Measurements from ENCODE around the gene EPOP. TPM values are rescaled to one million over a fixed set of nuclear protein-coding genes. Genes with fewer than 3 reads are reported as not detected.
"Not testable (repeated sequence)": the region's sequence is repeated elsewhere in the genome, so short reads cannot be mapped to it uniquely, and the experiment has no call there.

EPOP gene
- total RNA-seq, 1 experiment from 2014 or later: 20.4 TPM

DNA sequence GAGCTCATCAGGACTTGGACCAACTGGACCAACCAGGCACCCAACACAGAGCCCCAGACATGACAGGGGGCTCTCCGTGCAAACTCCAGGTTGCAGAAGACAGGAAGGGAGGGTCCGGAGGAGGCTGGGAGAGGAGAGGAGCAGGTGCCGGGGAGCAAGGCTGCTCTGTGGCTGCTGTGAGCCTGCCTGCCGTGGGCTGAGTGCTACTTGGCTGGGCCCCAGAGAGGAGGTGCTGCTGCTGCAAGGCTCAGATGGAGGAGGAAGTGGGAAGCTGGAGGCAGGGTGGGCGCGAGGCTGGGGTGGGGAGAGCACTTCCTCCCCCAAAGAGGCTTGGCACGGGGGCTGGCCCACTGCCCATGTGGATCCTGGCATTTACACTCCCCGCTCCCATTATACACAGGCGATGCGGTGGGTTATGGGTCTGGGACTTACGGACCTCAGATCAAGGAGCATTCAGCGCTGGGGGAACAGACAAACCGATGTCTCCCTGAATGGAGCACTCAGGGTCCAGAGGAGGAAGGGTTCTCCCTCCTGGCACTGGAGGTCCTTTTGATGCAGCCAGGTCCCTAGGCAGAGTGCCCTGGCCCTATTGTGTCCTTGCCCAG, 15.9 kb downstream of the EPOP start:
- in situ Hi-C loops (cut with HindIII; ENCODE audit: low pct_unique_long_range_greater_than_20kb, low sequenced_read_pairs): no loop called here
- DNase-seq (ENCODE audit: low read depth): no peak

GRCh38 chr17:38657824-38658740, 16.7 kb downstream of the EPOP start:
- in situ Hi-C loops (cut with HindIII; ENCODE audit: low pct_unique_long_range_greater_than_20kb, low sequenced_read_pairs): no loop called here
- no peak for DNase-seq (ENCODE audit: low read depth)

DNA sequence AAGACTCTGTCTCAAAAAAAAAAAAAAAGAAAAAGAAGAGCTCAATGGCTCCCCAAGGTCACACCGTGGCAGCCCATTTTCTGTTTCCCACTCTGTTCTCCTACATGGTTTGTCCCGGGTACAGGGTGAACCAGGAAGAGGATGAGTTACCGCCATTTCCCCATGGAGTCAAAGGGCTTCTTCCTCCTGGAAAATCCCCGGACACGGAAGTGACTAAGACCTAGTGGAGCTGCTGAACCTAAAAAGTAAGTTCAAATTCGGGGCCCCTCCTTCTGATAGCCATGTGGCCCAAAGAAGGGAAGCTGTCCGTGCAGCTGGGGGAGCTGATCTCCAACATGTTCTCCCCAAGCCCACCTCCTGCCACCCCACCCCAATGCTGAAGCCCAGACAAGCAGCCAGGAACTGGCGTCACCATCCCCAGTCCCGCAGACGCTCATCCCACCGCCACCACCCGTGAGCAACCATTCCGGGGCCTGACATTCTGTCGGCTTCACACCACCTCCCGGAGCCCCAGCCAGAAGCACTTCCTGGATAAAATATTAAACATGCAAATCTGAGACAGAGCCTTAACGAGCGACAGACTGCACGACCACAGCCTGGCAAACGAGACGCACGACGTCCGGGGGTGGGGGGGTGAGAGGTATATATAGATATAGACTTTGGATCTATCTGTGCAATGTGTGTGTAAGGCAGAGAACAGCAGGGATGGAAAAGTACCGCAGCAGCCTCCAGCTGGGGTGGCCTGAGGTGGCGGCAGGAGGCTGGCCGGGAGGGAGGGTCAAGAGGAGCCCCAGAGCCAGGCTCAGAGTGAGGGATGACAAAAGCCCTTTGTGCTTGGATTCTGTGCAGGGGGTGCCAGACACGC, 17.6 kb downstream of the EPOP start:
- in situ Hi-C loops (cut with HindIII; ENCODE audit: low pct_unique_long_range_greater_than_20kb, low sequenced_read_pairs): no loop called here
- DNase-seq (ENCODE audit: low read depth): no peak

DNA sequence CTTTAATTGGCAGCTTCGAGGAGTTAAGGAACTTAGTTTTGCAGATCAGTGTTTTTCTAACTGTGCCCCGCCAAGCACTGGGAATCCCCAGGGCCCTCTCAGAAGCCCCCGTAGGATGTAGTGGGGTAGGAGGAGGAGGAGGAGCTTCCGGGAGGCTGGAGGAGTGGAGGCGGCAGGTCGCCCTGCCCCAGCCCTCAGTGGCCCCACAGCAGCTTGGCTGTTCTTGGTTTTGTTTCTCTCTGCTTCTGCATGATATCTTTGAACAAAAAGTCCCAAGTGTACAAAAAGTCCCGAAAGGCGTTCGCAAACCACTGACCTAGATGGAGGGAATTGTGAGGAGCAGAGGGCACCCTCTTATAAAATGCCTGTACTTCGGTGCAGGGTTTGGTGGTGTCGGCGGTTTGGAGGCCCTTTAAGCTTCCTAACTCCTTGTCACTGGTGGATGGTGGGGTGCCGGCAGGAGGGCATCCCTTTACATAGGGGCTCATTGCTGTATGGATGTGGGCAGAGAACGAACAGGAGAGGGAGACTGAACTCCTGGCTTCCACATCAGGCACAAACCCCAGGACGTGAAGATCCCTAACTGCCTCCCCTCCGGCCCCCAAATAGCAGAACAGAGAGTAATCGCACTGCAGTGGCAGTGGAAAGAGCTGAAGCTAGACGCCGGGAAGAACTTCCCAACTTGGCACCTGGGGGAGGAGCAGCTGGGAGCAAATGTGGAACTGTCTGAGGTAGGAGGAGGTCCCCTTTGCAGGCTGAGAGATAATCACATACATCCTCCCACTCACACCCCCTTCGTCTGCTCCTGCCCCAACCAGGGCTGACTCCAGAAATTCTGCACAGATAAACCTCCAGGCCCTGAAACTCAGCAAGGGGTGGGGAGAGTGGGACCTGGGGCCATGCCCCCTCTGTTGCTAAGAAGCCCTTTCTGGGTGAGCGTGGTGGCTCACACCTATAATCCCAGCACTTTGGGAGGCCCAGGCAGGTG, 20.1 kb downstream of the EPOP start:
- in situ Hi-C loops (cut with HindIII; ENCODE audit: low pct_unique_long_range_greater_than_20kb, low sequenced_read_pairs): no loop called here
- DNase-seq (ENCODE audit: low read depth): no peak

GRCh38 chr17:38653679-38654078, 21.1 kb downstream of the EPOP start:
- in situ Hi-C loops (cut with HindIII; ENCODE audit: low pct_unique_long_range_greater_than_20kb, low sequenced_read_pairs): no loop called here
- DNase-seq (ENCODE audit: low read depth): no peak

DNA sequence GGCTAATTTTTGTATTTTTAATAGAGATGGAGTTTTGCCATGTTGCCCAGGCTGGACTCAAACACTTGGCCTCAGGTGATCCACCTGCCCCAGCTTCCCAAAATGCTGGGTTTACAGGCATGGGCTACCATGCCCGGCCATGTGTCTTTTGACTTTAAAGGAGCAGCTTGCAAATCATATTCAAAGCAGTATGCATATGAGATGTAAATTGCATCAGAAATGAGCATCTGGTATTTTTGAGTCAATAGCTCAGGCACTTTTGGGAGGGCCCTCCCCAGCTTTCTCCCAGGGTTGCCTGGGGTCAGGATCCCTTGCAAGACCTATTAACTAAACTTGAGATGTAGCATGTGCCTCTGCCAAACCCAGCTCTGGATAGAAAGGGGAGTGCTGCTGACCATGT, 21.5 kb downstream of the EPOP start:
- in situ Hi-C loops (cut with HindIII; ENCODE audit: low pct_unique_long_range_greater_than_20kb, low sequenced_read_pairs): no loop called here
- DNase-seq (ENCODE audit: low read depth): no peak

- DNase-seq (ENCODE audit: low read depth); in situ Hi-C loops (cut with HindIII; ENCODE audit: low pct_unique_long_range_greater_than_20kb, low sequenced_read_pairs): not testable (repeated sequence)
These were observed 24.0 kb downstream of the EPOP start for GRCh38 chr17:38650653-38651173.

GRCh38 chr17:38637951-38638350, 36.8 kb downstream of the EPOP start:
- no peak for DNase-seq (ENCODE audit: low read depth)
- in situ Hi-C loops (cut with HindIII; ENCODE audit: low pct_unique_long_range_greater_than_20kb, low sequenced_read_pairs): no loop called here

GRCh38 chr17:38636054-38636453, 38.7 kb downstream of the EPOP start:
- no peak for DNase-seq (ENCODE audit: low read depth)
- in situ Hi-C loops (cut with HindIII; ENCODE audit: low pct_unique_long_range_greater_than_20kb, low sequenced_read_pairs): no loop called here

GRCh38 chr17:38632334-38632733, 42.4 kb downstream of the EPOP start:
- no peak for DNase-seq (ENCODE audit: low read depth)
- in situ Hi-C loops (cut with HindIII; ENCODE audit: low pct_unique_long_range_greater_than_20kb, low sequenced_read_pairs): no loop called here

DNA sequence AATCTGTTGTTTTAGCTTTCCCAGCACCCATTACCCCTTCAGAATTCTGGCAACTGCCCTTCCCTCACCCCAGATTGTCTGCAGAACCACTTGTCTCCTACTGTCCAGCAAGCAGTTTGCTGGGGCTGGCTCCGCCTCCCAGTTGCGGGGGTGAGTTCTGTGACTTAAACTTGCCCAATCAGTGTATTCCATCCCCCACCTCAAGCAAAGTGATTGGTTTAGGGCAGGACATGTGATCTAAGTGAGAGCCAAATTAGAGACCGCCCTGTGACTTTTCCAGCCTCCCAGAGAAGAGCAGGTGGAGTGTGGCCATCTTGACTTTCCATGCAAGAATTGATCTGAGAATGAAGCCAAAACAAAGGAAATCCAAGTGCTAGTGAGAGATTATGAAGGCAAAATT, 46.3 kb downstream of the EPOP start:
- in situ Hi-C loops (cut with HindIII; ENCODE audit: low pct_unique_long_range_greater_than_20kb, low sequenced_read_pairs): no loop called here
- peak; percentile 70 for DNase-seq (ENCODE audit: low read depth)

DNA sequence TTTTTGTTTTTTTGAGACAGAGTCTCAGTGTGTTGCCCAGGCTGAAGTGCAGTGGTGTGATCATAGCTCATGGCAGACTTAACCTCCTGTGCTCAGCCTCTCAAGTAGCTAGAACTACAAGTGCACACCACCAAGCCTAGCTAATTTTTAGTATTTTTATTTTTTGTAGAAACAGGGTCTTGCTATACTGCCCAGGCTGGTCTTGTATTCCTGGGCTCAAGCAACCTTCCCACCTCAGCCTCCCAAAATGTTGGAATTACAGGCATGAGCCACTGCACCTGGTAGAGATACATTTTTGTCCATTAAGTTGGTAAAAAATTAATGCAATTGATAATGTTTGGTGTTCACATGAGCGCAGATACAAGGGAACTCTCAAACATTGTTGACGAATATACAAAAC, 46.8 kb downstream of the EPOP start:
- in situ Hi-C loops (cut with HindIII; ENCODE audit: low pct_unique_long_range_greater_than_20kb, low sequenced_read_pairs): no loop called here
- DNase-seq (ENCODE audit: low read depth): no peak

DNA sequence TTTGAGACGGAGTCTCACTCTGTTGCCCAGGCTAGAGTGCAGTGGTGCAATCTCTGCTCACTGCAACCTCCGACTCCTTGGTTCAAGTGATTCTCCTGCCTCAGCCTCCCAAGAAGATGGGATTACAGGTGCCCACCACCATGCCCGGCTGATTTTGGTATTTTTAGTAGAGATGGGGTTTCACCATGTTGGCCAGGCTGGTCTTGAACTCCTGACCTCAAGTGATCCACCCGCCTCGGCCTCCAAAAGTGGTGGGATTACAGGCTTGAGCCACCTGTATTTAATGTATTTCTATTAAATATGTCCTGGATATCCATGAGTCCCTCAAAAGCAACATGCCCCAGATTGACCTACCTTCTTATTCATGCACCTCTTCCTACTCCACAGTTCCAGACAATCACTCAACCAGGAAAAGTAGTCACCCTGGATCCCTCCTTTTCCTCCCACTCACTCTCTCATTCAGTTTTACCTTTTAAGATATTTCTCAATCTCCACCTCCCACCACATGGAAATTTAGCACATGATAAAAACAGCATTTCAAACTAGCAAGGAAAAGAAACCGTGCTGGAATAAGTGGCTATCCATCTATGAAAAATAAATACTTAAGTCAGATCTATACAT, 48.0 kb downstream of the EPOP start:
- in situ Hi-C loops (cut with HindIII; ENCODE audit: low pct_unique_long_range_greater_than_20kb, low sequenced_read_pairs); DNase-seq (ENCODE audit: low read depth): not testable (repeated sequence)

- in situ Hi-C loops (cut with HindIII; ENCODE audit: low pct_unique_long_range_greater_than_20kb, low sequenced_read_pairs): no loop called here
- no peak for DNase-seq (ENCODE audit: low read depth)
These were observed 49.3 kb downstream of the EPOP start for GRCh38 chr17:38625482-38625881.

DNA sequence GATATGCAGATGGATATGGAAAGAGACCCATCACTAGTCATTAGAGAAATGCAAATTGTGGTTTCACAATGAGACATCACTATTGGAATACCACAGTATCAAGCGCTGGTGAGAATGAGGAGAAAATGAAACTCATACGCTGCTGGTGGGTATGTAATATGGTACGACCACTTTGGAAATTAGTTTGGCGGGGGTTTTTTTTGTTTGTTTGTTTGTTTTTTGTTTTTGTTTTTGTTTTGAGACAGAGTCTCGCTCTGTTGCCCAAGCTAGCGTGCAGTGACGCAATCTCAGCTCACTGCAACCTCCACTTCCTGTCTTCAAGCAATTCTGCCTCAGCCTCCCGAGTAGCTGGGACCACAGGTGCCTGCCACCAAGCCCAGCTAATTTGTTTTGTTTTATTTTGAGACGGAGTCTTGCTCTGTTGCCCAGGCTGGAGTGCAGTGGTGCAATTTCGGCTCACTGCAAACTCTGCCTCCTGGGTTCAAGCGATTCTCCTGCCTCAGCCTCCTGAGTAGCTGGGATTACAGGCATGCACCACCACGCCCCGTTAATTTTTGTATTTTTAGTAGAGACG, 49.9 kb downstream of the EPOP start:
- DNase-seq (ENCODE audit: low read depth); in situ Hi-C loops (cut with HindIII; ENCODE audit: low pct_unique_long_range_greater_than_20kb, low sequenced_read_pairs): not testable (repeated sequence)

Data from Caki2 (cell line).